ENCODE measurements around the gene MAN1C1.
"Not testable (repeated sequence)": the region's sequence is repeated elsewhere in the genome, so short reads cannot be mapped to it uniquely, and the experiment has no call there.

MAN1C1 gene

DNA sequence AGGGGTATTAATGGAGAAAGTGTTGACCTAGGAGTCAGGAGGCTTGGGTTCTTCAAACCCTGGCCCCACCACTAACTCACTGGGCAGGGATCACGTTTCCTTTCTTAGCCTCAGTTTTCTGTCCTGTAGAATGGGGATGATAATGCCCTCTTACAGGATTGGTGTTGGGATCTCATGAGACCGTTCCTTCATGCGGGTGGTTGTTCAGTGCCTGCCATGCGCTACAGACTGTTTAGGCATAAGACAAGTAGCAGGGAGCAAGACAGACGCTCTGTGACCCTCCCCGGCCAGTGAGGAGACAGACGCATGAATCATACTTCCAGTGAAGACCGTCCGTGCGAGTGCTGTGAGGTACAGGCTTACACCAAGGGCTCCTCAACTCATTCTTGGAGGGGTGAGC, 81.7 kb downstream of the MAN1C1 start:
- no peak overlapping the region for H3K4me2 ChIP-seq (ENCODE audit: low read length)
- H4K20me1 ChIP-seq (ENCODE audit: insufficient read depth, low read length): no peaks in the 10 kb centered on the region
- H3K4me3 ChIP-seq (ENCODE audit: low read length): no peak overlapping the region
- H3K9ac ChIP-seq (ENCODE audit: low read length): no peak overlapping the region
- H3K4me1 ChIP-seq (ENCODE audit: low read length): no peaks in the 10 kb centered on the region
- no peak overlapping the region for H2AFZ ChIP-seq (ENCODE audit: low read depth, low read length)
- no peak overlapping the region for H3K27ac ChIP-seq (ENCODE audit: low read length)
- H3K9me3 ChIP-seq (ENCODE audit: insufficient read depth, low read length): no peaks in the 10 kb centered on the region
- H3K79me2 ChIP-seq (ENCODE audit: low read length): no peaks in the 10 kb centered on the region
- H3K27me3 ChIP-seq (ENCODE audit: low read depth, low read length): peaks cover 12% of the 10 kb centered on the region; the same call in 1 of the 2 replicates
- no peaks in the 10 kb centered on the region for H3K36me3 ChIP-seq (replicated peaks; ENCODE audit: low read depth, low read length)
- TF ChIP-seq, protein P1, sequence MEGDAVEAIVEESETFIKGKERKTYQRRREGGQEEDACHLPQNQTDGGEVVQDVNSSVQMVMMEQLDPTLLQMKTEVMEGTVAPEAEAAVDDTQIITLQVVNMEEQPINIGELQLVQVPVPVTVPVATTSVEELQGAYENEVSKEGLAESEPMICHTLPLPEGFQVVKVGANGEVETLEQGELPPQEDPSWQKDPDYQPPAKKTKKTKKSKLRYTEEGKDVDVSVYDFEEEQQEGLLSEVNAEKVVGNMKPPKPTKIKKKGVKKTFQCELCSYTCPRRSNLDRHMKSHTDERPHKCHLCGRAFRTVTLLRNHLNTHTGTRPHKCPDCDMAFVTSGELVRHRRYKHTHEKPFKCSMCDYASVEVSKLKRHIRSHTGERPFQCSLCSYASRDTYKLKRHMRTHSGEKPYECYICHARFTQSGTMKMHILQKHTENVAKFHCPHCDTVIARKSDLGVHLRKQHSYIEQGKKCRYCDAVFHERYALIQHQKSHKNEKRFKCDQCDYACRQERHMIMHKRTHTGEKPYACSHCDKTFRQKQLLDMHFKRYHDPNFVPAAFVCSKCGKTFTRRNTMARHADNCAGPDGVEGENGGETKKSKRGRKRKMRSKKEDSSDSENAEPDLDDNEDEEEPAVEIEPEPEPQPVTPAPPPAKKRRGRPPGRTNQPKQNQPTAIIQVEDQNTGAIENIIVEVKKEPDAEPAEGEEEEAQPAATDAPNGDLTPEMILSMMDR (IDR thresholded peaks at IDR 0.05; ENCODE audit: low read depth, low read length): no peak
- TF ChIP-seq EZH2phosphoT487 (IDR thresholded peaks at IDR 0.05; ENCODE audit: low read depth): no peak

DNA sequence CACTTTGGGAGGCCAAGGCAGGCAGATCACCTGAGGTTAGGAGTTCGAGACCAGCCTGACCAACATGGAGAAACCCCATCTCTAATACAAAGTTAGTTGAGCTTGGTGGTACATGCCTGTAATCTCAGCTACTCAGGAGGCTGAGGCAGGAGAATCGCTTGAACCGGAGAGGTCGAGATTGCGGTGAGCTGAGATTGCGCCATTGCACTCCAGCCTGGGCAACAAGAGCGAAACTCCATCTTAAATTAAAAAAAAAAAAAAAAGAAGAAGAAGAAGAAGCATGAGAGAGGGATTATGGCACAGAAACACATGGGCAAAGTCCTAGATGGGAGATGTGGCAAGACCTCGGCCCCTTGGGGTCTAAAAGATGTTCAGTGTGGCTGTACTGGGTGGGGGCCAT, 82.5 kb downstream of the MAN1C1 start:
- not testable (repeated sequence) for H3K9me3 ChIP-seq (ENCODE audit: insufficient read depth, low read length); H3K27ac ChIP-seq (ENCODE audit: low read length); H3K36me3 ChIP-seq (replicated peaks; ENCODE audit: low read depth, low read length); H3K4me2 ChIP-seq (ENCODE audit: low read length); H3K4me3 ChIP-seq (ENCODE audit: low read length); H4K20me1 ChIP-seq (ENCODE audit: insufficient read depth, low read length); H3K9ac ChIP-seq (ENCODE audit: low read length); H2AFZ ChIP-seq (ENCODE audit: low read depth, low read length); H3K4me1 ChIP-seq (ENCODE audit: low read length); H3K79me2 ChIP-seq (ENCODE audit: low read length)
- peaks cover 12% of the 10 kb centered on the region; the same call in 1 of the 2 replicates for H3K27me3 ChIP-seq (ENCODE audit: low read depth, low read length)

DNA sequence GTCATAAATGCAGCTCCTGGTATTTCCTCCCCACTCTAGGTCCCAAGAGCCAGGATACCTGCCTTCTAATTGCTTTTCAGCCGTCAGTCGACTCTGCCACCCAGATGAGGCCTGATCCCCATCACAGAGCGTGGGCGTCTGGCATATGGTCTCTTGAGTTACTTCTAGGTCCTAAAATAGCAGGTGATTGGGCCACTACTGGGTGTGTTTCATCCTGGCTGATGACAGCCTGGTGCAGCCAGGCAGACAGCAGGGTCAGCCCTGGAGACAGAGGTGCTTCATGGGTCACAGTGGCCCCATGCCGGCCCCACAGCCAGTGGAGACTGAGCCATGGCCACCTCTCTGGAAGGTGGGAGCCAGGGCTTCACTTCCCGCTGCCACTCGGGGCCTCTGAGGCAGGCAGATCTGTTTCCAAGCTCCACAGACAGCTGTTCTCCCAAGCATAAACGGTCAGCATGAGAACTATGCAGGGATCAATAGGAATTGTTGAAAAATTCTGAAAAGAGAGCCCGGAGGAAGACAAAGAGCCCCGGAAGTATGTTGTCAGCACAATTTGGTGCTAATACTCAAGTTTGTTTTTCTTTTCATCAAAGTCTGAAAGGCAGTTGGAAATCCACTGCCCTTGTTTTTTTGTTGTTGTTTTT, 83.0 kb downstream of the MAN1C1 start:
- Histone ChIP-seq H3K79me2 (ENCODE audit: low read length) (no peaks in the 10 kb centered on the region), H3K36me3 (replicated peaks; ENCODE audit: low read depth, low read length) (no peaks in the 10 kb centered on the region), H3K9me3 (ENCODE audit: insufficient read depth, low read length) (no peaks in the 10 kb centered on the region), H3K4me2 (ENCODE audit: low read length) (no peak overlapping the region), H3K4me1 (ENCODE audit: low read length) (no peaks in the 10 kb centered on the region), H3K9ac (ENCODE audit: low read length) (no peak overlapping the region), H3K27ac (ENCODE audit: low read length) (no peak overlapping the region), H3K4me3 (ENCODE audit: low read length) (no peak overlapping the region), H3K27me3 (ENCODE audit: low read depth, low read length) (peaks cover 12% of the 10 kb centered on the region; the same call in 1 of the 2 replicates), H4K20me1 (ENCODE audit: insufficient read depth, low read length) (no peaks in the 10 kb centered on the region), H2AFZ (ENCODE audit: low read depth, low read length) (no peak overlapping the region)
- TF ChIP-seq EZH2phosphoT487 (IDR thresholded peaks at IDR 0.05; ENCODE audit: low read depth): no peak
- TF ChIP-seq, protein P1 (IDR thresholded peaks at IDR 0.05; ENCODE audit: low read depth, low read length): no peak

DNA sequence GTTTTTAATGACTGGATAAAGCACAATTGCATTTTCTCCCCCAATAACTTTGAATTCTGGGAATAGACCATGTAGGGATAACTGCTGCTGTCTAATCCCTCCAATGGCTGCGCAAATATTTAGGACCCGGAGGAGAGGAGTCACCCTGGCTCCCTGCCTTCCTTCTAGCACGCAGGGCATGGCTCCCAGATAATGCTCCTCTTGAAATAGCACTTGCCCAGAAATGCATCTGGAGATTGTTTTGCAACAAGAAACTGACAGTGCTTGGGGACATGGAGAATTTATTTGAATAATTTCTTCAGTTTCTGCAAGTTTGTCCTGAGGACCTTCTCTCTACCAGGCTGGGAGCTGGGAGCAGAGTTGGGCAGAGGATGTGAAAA, 83.5 kb downstream of the MAN1C1 start:
- H3K27me3 ChIP-seq (ENCODE audit: low read depth, low read length): peaks cover 12% of the 10 kb centered on the region
- H3K9me3 ChIP-seq (ENCODE audit: insufficient read depth, low read length): no peaks in the 10 kb centered on the region
- no peaks in the 10 kb centered on the region for H3K36me3 ChIP-seq (replicated peaks; ENCODE audit: low read depth, low read length)
- no peak overlapping the region for H3K4me3 ChIP-seq (ENCODE audit: low read length)
- no peak overlapping the region for H3K27ac ChIP-seq (ENCODE audit: low read length)
- H3K4me1 ChIP-seq (ENCODE audit: low read length): no peaks in the 10 kb centered on the region
- no peaks in the 10 kb centered on the region for H3K79me2 ChIP-seq (ENCODE audit: low read length)
- TF ChIP-seq, protein P1 (IDR thresholded peaks at IDR 0.05; ENCODE audit: low read depth, low read length): no peak
- TF ChIP-seq EZH2phosphoT487 (IDR thresholded peaks at IDR 0.05; ENCODE audit: low read depth): no peak
- H3K9ac ChIP-seq (ENCODE audit: low read length): no peak overlapping the region
- H3K4me2 ChIP-seq (ENCODE audit: low read length): no peak overlapping the region
- H4K20me1 ChIP-seq (ENCODE audit: insufficient read depth, low read length): no peaks in the 10 kb centered on the region
- no peak overlapping the region for H2AFZ ChIP-seq (ENCODE audit: low read depth, low read length)

Data from OCI-LY3 (cell line).